ENCODE data around the gene FGF19.

DNA sequence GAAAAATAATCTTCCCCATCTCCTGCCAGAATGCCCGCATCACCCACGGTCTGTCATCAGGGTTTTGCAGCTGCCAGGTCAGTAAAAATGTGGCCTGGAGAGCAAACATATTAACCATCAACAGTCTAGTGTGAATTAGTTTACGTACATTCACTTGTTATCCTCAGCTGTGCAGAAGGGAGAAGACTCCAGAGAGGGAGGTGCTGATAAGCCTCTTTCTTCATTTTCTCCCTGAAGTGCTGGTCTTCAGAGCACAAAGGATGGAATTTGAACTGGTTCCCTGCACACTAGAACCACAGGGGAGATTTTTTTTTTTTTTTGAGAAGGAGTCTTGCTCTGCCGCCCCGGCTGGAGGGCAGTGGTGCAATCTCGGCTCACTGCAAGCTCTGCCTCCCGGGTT lies 8.2 kb downstream of the FGF19 start:
- TF ChIP-seq, protein P1, sequence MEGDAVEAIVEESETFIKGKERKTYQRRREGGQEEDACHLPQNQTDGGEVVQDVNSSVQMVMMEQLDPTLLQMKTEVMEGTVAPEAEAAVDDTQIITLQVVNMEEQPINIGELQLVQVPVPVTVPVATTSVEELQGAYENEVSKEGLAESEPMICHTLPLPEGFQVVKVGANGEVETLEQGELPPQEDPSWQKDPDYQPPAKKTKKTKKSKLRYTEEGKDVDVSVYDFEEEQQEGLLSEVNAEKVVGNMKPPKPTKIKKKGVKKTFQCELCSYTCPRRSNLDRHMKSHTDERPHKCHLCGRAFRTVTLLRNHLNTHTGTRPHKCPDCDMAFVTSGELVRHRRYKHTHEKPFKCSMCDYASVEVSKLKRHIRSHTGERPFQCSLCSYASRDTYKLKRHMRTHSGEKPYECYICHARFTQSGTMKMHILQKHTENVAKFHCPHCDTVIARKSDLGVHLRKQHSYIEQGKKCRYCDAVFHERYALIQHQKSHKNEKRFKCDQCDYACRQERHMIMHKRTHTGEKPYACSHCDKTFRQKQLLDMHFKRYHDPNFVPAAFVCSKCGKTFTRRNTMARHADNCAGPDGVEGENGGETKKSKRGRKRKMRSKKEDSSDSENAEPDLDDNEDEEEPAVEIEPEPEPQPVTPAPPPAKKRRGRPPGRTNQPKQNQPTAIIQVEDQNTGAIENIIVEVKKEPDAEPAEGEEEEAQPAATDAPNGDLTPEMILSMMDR (IDR thresholded peaks at IDR 0.05; ENCODE audit: low read depth, low read length, poor library complexity, severe bottlenecking) = no peak
- no peak for TF ChIP-seq EZH2phosphoT487 (IDR thresholded peaks at IDR 0.05; ENCODE audit: borderline replicate concordance, low read length)

Measured in DOHH2 (cell line).